ENCODE results near the gene PCP4. TPM values are rescaled to one million over a fixed set of nuclear protein-coding genes. Genes with fewer than 3 reads are reported as not detected.

Gene PCP4
- polyA plus RNA-seq, 2 of the 4 experiments (the other 2 are of a cell fraction): not detected

- TF ChIP-seq GATA3 (IDR thresholded peaks at IDR 0.05; ENCODE audit: borderline replicate concordance): no peak
- TF ChIP-seq CEBPB (IDR thresholded peaks at IDR 0.05): no peak
- ATAC-seq (no peak), DNase-seq (ENCODE audit: low read depth in 1 of 2, low spot score in 1 of 2) (no peak), FAIRE-seq (no peak)
- Histone ChIP-seq H3K4me1 (no peaks in the 10 kb centered on the region), H3K4me2 (no peak overlapping the region), H3K27ac (no peak overlapping the region), H3K4me3 (no peak overlapping the region), H3K9me3 (no peaks in the 10 kb centered on the region)
- ChIA-PET POLR2A (no interaction called here), CTCF (no interaction called here)
- 2% methylated on average over 4 of the region's 4 CpGs for WGBS (ENCODE audit: missing lambda C conversion rate)
Observed at GRCh38 chr21:39952265-39952664, 85.0 kb downstream of the PCP4 start.

GRCh38 chr21:39954570-39954969, 87.3 kb downstream of the PCP4 start:
- CTCF ChIA-PET: interaction anchor here (1.1 kb wide), 2 partner anchors 11 to 13 kb away, joined by 3 read pairs; no protein-coding TSS in a partner anchor
- no peak for TF ChIP-seq POLR2A (IDR thresholded peaks at IDR 0.05; ENCODE audit: low read length)
- no peak for TF ChIP-seq BHLHE40 (IDR thresholded peaks at IDR 0.05; ENCODE audit: low read depth, low read length)
- no peak for TF ChIP-seq MAZ (IDR thresholded peaks at IDR 0.05; ENCODE audit: borderline replicate concordance, low read depth, low read length)
- TF ChIP-seq MAFK (IDR thresholded peaks at IDR 0.05; ENCODE audit: partially characterized antibody): no peak
- no peak for TF ChIP-seq CEBPB (IDR thresholded peaks at IDR 0.05)
- no peak for TF ChIP-seq RCOR1 (IDR thresholded peaks at IDR 0.05; ENCODE audit: low read depth, low read length)
- no peak for TF ChIP-seq ATOH8 (CRISPR knock-in tag; IDR thresholded peaks at IDR 0.05; ENCODE audit: low read depth)
- no peak for TF ChIP-seq ZNF302 (CRISPR knock-in tag; IDR thresholded peaks at IDR 0.05)
- TF ChIP-seq NR3C1 (IDR thresholded peaks at IDR 0.05): no peak
- no peak for TF ChIP-seq FOXS1 (CRISPR knock-in tag; IDR thresholded peaks at IDR 0.05)
- TF ChIP-seq ZSCAN20 (CRISPR knock-in tag; IDR thresholded peaks at IDR 0.05): no peak
- TF ChIP-seq TP53 (CRISPR knock-in tag; IDR thresholded peaks at IDR 0.05): no peak
- no peak for TF ChIP-seq RNF2 (IDR thresholded peaks at IDR 0.05; ENCODE audit: borderline replicate concordance, low read depth)
- no peak for TF ChIP-seq KDM1A (IDR thresholded peaks at IDR 0.05; ENCODE audit: low read depth)
- no peak for TF ChIP-seq USF2 (IDR thresholded peaks at IDR 0.05)
- no peak for TF ChIP-seq ELK1 (IDR thresholded peaks at IDR 0.05; ENCODE audit: low read depth, low read length)
- no peak for TF ChIP-seq CTCF (IDR thresholded peaks at IDR 0.05)

GRCh38 chr21:39955326-39955725, 88.1 kb downstream of the PCP4 start:
- no peak overlapping the region for H3K4me3 ChIP-seq
- POLR2A ChIA-PET: no interaction called here
- ATAC-seq: no peak
- no peak overlapping the region for H3K27ac ChIP-seq
- H3K4me1 ChIP-seq: no peaks in the 10 kb centered on the region
- CTCF ChIA-PET: interaction anchor here (1.1 kb wide), 2 partner anchors 12 kb away, joined by 3 read pairs; no protein-coding TSS in a partner anchor
- FAIRE-seq: no peak
- WGBS (ENCODE audit: missing lambda C conversion rate): 6% methylated on average over 4 of the region's 4 CpGs
- DNase-seq (ENCODE audit: low read depth in 1 of 2, low spot score in 1 of 2): no peak
- no peak overlapping the region for H3K4me2 ChIP-seq
- H3K9me3 ChIP-seq: no peaks in the 10 kb centered on the region; the same call in 2 of the 3 replicates
- TF ChIP-seq TP53 (CRISPR knock-in tag; IDR thresholded peaks at IDR 0.05) (no peak), RAD21 (conservative IDR thresholded peaks at IDR 0.05 in 1 of 2, IDR thresholded peaks at IDR 0.05 in 1 of 2) (no peak), MYC (IDR thresholded peaks at IDR 0.05; ENCODE audit: borderline replicate concordance, low read length) (no peak), FOSB (CRISPR knock-in tag; IDR thresholded peaks at IDR 0.05) (no peak), HOXB13 (CRISPR knock-in tag; IDR thresholded peaks at IDR 0.05; ENCODE audit: low read depth) (no peak), TFCP2L1 (CRISPR knock-in tag; IDR thresholded peaks at IDR 0.05) (no peak), NFE2L2 (conservative IDR thresholded peaks at IDR 0.05; ENCODE audit: low read length) (no peak), HMGXB4 (CRISPR knock-in tag; IDR thresholded peaks at IDR 0.05; ENCODE audit: borderline replicate concordance) (no peak), USF2 (IDR thresholded peaks at IDR 0.05) (no peak), KDM1A (IDR thresholded peaks at IDR 0.05; ENCODE audit: low read depth) (no peak), BCL3 (IDR thresholded peaks at IDR 0.05) (no peak)

More at GRCh38 chr21:39954570-39954969, 87.3 kb downstream of the PCP4 start:
- Histone ChIP-seq H3K9me3 (no peaks in the 10 kb centered on the region), H3K4me1 (no peaks in the 10 kb centered on the region), H3K4me2 (no peak overlapping the region), H3K4me3 (no peak overlapping the region), H3K27ac (no peak overlapping the region)
- WGBS (ENCODE audit: missing lambda C conversion rate): 32% methylated on average over 8 of the region's 10 CpGs
- ATAC-seq (no peak), DNase-seq (ENCODE audit: low read depth in 1 of 2, low spot score in 1 of 2) (no peak), FAIRE-seq (no peak)
- POLR2A ChIA-PET: no interaction called here

Data from A549 (cell line).